SK-N-MC (cell line): ENCODE measurements around the gene CHID1.

Experiments used
- EZH2 ChIP-seq: fragments of 200-600 bp; sonication (generic); IDR thresholded peaks from one replicate; pipeline ENCODE4 v1.6.1; 2017; ENCODE audit warnings: antibody characterized with exemption
- POLR2AphosphoS5 ChIP-seq: IDR thresholded peaks from 2 replicates; pipeline ENCODE4 v1.6.1; 2012; ENCODE audit warnings: mild to moderate bottlenecking, low read depth, low read length, borderline replicate concordance

GRCh38 chr11:914747-915501 is 4.3 kb upstream of the CHID1 start:
- TF ChIP-seq EZH2 (no peak), POLR2AphosphoS5 (no peak)
